H1 (cell line): ENCODE data around the gene MTMR6. TPM values are rescaled to one million over a fixed set of nuclear protein-coding genes. Genes with fewer than 3 reads are reported as not detected.

ENCODE experiments used
- ASH2L ChIP-seq: fragments of 200-600, 300-600 bp; sonication (generic); IDR thresholded peaks from one replicate; pipeline ENCODE4 v1.7.1; 2017; ENCODE audit warnings: low read length
- BACH1 ChIP-seq: IDR thresholded peaks from 2 replicates; pipeline ENCODE4 v1.6.1; 2012; ENCODE audit warnings: low read length, improper control_type of control experiment
- BRCA1 ChIP-seq: IDR thresholded peaks from 2 replicates; pipeline ENCODE4 v1.6.1; 2012; ENCODE audit warnings: low read depth, low read length, improper control_type of control experiment
- CHD7 ChIP-seq: fragments of 300-600 bp; sonication (generic); IDR thresholded peaks from 2 replicates; pipeline ENCODE4 v1.7.1; 2012; ENCODE audit warnings: low read length, moderate library complexity, mild to moderate bottlenecking, inconsistent platforms; ENCODE audit not compliant: insufficient replicate concordance
- EZH2 ChIP-seq: fragments of 200-600 bp; sonication (generic); IDR thresholded peaks from 2 replicates; pipeline ENCODE4 v1.7.1; 2012; ENCODE audit warnings: low read depth, mild to moderate bottlenecking, moderate library complexity, low read length, inconsistent platforms; ENCODE audit not compliant: severe bottlenecking
- JUN ChIP-seq: IDR thresholded peaks from 2 replicates; pipeline ENCODE4 v1.6.1; 2011; ENCODE audit warnings: low read depth, mild to moderate bottlenecking, improper control_type of control experiment, low read length
- KDM1A ChIP-seq: fragments of 200-600, 300-600 bp; sonication (generic); IDR thresholded peaks from 2 replicates; pipeline ENCODE4 v1.7.1; 2016; ENCODE audit warnings: mild to moderate bottlenecking, low read length, borderline replicate concordance
- NANOG ChIP-seq: IDR thresholded peaks from 2 replicates; pipeline ENCODE4 v1.6.1; 2011; ENCODE audit warnings: low read length, low read depth, mild to moderate bottlenecking, inconsistent platforms; ENCODE audit not compliant: insufficient read depth, poor library complexity, severe bottlenecking
- RXRA ChIP-seq: IDR thresholded peaks from 2 replicates; pipeline ENCODE4 v1.6.1; 2011; ENCODE audit warnings: low read depth, mild to moderate bottlenecking, low read length, moderate library complexity; ENCODE audit not compliant: insufficient read depth
- SP2 ChIP-seq: IDR thresholded peaks from 2 replicates; pipeline ENCODE4 v1.6.1; 2012; ENCODE audit warnings: mild to moderate bottlenecking, low read length, inconsistent platforms
- SP4 ChIP-seq: IDR thresholded peaks from 2 replicates; pipeline ENCODE4 v1.6.1; 2012; ENCODE audit warnings: low read length, inconsistent platforms
- YY1 ChIP-seq: IDR thresholded peaks from 2 replicates; pipeline ENCODE4 v1.6.1; 2011; ENCODE audit warnings: low read depth, mild to moderate bottlenecking, low read length
- polyA plus RNA-seq, 7 experiments: library from polyadenylated mRNA; depleted of rRNA in 3 of 7; stranded (reverse) in 5 of 7; unstranded in 2 of 7; fragments of >200 nt in 5 of 7; fragments of 200-250 nt in 2 of 7; gene quantifications; 1 replicate in 5 of 7; 2 replicates in 1 of 7; 4 replicates in 1 of 7; pipeline versions ENCODE4 v1.2.1 to v1.2.3, GENCODE V29; 2011 to 2013; ENCODE audit warnings: missing spikeins in 2 of 7, mixed read lengths in 2 of 7
- total RNA-seq: library from RNA; stranded (reverse); fragmentation: NEBNext Ultra II Directional; extraction: Animal tissue kit (Norgen Biotek cat#: 25700); gene quantifications from 2 replicates; pipeline ENCODE4 v1.2.1, GENCODE V29; 2021

Gene MTMR6
- total and polyA plus RNA-seq, 2 of the 8 experiments (the other 6 are each of a cell fraction or from before 2014, with no cell fraction given), result 2.1 to 8.4 TPM

GRCh38 chr13:25262261-25262660, 25.0 kb downstream of the MTMR6 start (continued):
- no peak for TF ChIP-seq CHD7
- no peak for TF ChIP-seq BACH1
- TF ChIP-seq ASH2L, result no peak
- no peak for TF ChIP-seq SP2
- no peak for TF ChIP-seq EZH2
- TF ChIP-seq BRCA1, result no peak
- TF ChIP-seq JUN, result no peak
- TF ChIP-seq SP4, result no peak
- TF ChIP-seq KDM1A, result no peak
- no peak for TF ChIP-seq RXRA
- TF ChIP-seq YY1, result no peak
- TF ChIP-seq NANOG, result no peak
